HL-60/S4 treated with phorbol 12-myristate 13-acetate at 8.2 ng/mL for 4 days and 3 days (cell line): Measurements from ENCODE around the gene CEP89.
"Not testable (repeated sequence)": the region's sequence is repeated elsewhere in the genome, so short reads cannot be mapped to it uniquely, and the experiment has no call there.

Experiments used
- in situ Hi-C: fragments of 300-500 bp; cut with MboI; formaldehyde crosslinking; loops from 2 replicates; pipeline ENCODE4 v1.15.0; 2022; ENCODE audit warnings: low sequenced_read_pairs

The CEP89 gene

DNA sequence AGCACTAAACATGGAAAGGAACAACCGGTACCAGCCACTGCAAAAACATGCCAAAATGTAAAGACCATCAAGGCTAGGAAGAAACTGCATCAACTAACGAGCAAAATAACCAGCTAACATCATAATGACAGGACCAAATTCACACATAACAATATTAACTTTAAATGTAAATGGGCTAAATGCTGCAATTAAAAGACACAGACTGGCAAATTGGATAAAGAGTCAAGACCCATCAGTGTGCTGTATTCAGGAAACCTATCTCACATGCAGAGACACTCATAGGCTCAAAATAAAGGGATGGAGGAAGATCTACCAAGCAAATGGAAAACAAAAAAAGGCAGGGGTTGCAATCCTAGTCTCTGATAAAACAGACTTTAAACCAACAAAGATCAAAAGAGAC, 123.7 kb downstream of the CEP89 start:
- in situ Hi-C loops, result not testable (repeated sequence)

DNA sequence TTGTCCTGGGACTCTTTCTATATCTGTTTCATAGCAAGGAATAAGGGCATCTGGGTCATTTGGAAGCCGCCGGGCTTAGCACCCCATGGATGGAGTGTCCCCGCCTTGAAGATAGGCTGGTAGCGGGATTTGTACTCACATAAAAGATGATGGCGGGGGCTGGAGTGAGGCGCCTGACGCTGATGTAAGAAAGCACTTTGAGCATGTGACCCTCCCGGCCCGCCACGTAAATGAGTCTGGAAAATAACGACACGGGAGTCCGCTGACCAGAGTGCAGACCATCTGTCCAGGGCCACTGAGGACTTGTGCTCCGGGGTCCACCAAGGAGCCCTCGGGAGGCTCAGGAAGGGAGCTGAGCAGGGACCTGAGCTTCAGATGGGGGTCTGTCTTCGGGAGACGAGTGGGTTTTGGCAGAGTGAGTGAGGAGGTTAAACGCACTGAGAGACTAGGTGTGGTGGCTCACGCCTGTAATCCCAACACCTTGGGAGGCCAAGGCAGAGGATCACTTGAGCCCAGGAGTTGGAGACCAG, 128.0 kb downstream of the CEP89 start:
- in situ Hi-C loops, result no loop called here

GRCh38 chr19:32842061-32842460, 129.7 kb downstream of the CEP89 start:
- in situ Hi-C loops, result no loop called here

- in situ Hi-C loops, result no loop called here
Observed at GRCh38 chr19:32837531-32837930, 134.2 kb downstream of the CEP89 start.

GRCh38 chr19:32833388-32833787, 138.4 kb downstream of the CEP89 start:
- in situ Hi-C loops, result not testable (repeated sequence)

DNA sequence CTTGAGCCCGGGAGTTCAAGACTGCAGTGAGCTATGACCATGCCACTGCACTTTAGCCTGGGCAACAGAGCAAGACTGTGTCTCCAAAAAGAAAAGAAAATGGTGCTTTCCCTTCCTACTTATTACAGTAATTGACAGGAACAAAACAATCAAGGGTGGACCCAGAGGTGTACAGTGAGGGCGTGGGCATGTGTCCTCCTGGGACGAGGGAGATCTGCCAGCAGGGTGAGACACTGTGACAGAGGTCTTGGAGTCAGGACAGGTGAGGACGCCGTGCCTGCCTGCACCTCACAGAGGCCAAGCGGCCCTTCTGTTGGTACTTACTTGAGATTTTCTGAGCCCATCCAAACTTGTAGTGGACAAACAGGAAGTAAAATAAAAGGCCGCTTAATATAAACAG, 138.9 kb downstream of the CEP89 start:
- in situ Hi-C loops, result not testable (repeated sequence)

- in situ Hi-C loops, result not testable (repeated sequence)
Observed at GRCh38 chr19:32832094-32832493, 139.7 kb downstream of the CEP89 start.

- in situ Hi-C loops, result no loop called here
Observed at GRCh38 chr19:32831611-32832010, 140.1 kb downstream of the CEP89 start.

DNA sequence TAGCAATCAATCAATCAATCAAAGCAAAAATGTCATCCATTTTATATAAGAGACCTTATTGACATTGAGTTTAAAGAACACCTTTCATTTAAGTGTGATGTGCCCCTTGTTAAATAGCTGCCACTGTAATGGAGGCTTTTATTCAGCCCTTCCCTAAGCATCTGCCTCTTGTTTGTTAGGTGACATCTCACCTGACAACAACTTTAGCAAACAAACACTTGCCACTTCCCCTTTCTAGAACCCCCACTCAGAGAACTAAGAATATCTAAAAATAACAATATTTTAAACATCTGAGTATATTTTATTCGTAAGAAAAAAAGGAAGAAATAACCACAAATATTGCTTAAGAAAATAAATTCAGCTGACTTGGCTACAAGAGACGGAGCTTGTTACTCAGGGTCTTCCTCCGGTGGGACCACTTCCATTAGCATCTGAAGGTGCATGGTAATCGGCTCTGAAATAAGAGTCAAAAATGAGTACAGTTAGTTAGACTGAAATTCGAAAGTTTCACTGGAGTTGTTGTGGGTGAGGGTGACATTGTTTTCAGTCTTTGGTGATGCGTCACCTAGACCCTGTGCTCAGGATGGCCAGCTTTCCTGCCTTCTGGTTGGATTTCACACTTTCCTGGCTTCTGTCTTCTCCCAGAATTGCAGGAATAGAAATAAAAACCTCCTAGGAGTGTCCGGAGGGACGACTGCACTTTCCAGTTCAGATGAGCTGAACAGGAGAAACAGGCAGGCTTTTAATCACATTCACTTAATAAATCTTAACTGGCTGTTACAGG, 141.3 kb downstream of the CEP89 start:
- in situ Hi-C loops, result no loop called here

GRCh38 chr19:32829345-32829896, 142.3 kb downstream of the CEP89 start:
- in situ Hi-C loops, result no loop called here

GRCh38 chr19:32828643-32829344, 143.0 kb downstream of the CEP89 start:
- in situ Hi-C loops, result no loop called here

DNA sequence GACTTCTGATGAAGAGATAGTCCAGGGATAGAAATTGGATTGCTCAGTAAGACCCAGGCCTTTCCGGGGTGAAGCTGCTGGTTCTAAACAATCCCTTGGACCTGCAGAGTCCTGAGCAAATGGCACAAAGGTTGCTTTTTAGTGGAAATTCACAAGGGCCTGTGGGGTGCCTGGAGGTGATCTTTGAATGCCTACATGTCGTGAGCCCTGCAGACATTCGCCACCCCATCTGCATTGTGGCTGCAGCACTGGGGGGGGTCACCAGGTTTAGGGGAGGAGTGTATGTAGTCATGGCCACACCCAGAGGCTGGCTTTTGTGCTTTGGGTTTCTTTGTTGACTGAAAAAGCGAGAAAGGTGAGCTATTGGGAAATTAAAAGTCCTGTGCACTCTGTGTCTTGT, 143.6 kb downstream of the CEP89 start:
- in situ Hi-C loops, result no loop called here
